ENCODE results near the gene TTC38. TPM values are rescaled to one million over a fixed set of nuclear protein-coding genes. Genes with fewer than 3 reads are reported as not detected.
"Not testable (repeated sequence)": the region's sequence is repeated elsewhere in the genome, so short reads cannot be mapped to it uniquely, and the experiment has no call there.

Gene TTC38
- total RNA-seq, 4 donors from 2014 or later: 13.6 to 30.5 (median 19.5) TPM

DNA sequence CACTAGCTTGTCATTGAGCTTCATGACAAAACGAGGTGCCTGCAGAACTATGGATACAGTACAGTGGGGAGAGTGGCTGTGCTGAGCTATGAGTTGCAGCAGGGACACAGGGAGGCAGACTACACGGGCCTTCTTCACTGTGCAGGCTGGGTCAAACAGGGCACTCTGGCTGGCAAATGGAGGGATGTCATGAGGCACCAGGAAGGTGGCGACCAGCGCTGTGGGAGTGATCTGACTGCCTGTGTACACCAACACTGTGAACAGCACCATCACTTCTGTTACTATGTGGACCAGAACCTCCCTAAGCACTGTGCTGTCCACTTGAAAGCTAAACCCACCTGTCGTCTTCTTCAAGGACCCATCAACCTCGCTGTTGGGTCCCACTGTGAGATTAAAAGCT is 7.8 kb upstream of the TTC38 start:
- no peak for DNase-seq

DNA sequence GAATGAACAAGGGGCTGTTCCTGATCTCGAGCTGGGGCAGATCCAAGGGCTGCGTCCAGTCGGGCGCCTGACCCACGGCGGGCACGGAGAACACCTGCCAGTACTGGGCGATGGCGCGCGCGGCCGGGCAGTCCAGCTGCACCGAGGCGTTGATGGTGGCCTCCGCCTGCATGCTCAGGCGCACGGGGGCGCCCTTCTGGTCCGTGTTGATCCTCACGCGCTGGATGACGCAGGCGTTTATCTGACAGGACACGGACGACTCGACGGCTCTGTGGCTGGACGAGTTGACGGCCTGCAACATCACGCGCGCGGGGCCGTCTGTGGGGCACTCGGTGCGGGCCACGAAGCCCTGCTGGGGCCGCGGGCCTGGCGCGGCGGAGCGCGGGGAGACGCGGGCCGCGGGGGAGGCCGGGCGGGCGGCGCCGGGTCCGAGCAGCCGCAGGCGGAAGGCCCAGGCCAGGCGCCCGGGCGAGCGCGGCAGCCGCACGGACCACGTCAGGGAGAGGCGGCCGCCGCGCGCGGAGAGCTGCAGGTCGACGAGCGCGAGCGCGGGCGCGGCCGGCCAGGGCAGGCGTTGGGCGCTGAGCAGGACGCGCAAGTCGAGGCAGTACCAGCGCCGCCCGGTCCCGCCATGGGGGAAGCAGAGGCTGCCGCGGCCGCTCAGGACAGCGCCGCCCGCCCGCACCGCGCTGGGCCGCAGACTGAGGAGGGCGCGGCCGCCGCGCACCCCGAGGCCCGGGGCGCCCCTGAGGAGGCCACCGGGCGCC is 5.2 kb upstream of the TTC38 start:
- TF ChIP-seq, protein P1, sequence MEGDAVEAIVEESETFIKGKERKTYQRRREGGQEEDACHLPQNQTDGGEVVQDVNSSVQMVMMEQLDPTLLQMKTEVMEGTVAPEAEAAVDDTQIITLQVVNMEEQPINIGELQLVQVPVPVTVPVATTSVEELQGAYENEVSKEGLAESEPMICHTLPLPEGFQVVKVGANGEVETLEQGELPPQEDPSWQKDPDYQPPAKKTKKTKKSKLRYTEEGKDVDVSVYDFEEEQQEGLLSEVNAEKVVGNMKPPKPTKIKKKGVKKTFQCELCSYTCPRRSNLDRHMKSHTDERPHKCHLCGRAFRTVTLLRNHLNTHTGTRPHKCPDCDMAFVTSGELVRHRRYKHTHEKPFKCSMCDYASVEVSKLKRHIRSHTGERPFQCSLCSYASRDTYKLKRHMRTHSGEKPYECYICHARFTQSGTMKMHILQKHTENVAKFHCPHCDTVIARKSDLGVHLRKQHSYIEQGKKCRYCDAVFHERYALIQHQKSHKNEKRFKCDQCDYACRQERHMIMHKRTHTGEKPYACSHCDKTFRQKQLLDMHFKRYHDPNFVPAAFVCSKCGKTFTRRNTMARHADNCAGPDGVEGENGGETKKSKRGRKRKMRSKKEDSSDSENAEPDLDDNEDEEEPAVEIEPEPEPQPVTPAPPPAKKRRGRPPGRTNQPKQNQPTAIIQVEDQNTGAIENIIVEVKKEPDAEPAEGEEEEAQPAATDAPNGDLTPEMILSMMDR (IDR thresholded peaks at IDR 0.05): peak in 4 of 6 experiments; percentile 13 to 39 (median 20)
- TF ChIP-seq POLR2A (IDR thresholded peaks at IDR 0.05): no peak
- Histone ChIP-seq H3K36me3 (no peaks in the 10 kb centered on the region), H3K9me3 (peaks cover 0 to 8% (median 4%) of the 10 kb centered on the region in 3 donors), H3K4me3 (peak overlapping the region; percentile 16 to 62 (median 42)), H3K27ac (peak overlapping the region in 2 of 4 donors; percentile 47 to 53), H3K27me3 (peaks cover 0 to 29% (median 0%) of the 10 kb centered on the region in 4 donors), H3K4me1 (peaks cover 7 to 22% (median 7%) of the 10 kb centered on the region in 3 donors)
- 45% methylated on average over 6 of the region's 109 CpGs; no CpG with 5 or more reads in 1 of the 2 donors for WGBS, 2 donors
- no peak for DNase-seq
- intact Hi-C loops (cut with DNase I): no loop called here

More for the DNA sequence above, 7.8 kb upstream of the TTC38 start:
- Histone ChIP-seq H3K9me3 (peaks cover 0 to 2% (median 0%) of the 10 kb centered on the region in 3 donors), H3K4me1 (peaks cover 3 to 15% (median 7%) of the 10 kb centered on the region in 3 donors), H3K27me3 (peaks cover 0 to 33% (median 0%) of the 10 kb centered on the region in 4 donors), H3K4me3 (no peak overlapping the region), H3K27ac (no peak overlapping the region), H3K36me3 (no peaks in the 10 kb centered on the region)
- intact Hi-C loops (cut with DNase I): no loop called here
- no peak for TF ChIP-seq POLR2A (IDR thresholded peaks at IDR 0.05)
- TF ChIP-seq, protein P1 (IDR thresholded peaks at IDR 0.05): no peak
- WGBS, 2 donors: 73 to 90% methylated on average over 5 to 6 of the region's 6 CpGs

DNA sequence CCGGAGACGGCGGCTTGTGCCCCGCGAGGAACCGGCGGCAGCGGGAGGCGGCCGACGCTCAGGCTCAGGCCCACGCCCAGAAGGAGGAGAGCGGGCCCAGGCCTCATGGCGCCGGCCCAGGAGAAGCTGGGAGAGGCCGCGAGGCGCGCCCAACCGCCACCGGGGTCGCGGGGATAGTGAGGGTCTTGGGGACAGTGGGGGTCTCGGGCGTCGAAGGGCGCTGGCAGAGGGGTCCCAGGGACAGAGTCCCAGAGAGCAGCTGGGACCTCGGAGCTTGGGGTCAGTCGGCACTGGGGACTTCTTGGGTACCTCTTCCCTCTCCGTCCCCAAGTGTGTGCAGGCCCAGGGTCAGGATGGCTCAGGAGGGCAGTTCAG is 4.6 kb upstream of the TTC38 start, which contains the start of gene PKDREJ:
Gene PKDREJ (minus strand): TSS at position 128 of the 375 bp plus-strand sequence. CDS start 21 bp downstream, at position 107.
- H3K36me3 ChIP-seq: no peaks in the 10 kb centered on the region
- H3K4me3 ChIP-seq: peak within 1 kb of the TSS; percentile 16 to 62 (median 42)
- intact Hi-C loops (cut with DNase I): no loop called here
- WGBS, 2 donors: 100% methylated on average over 1 of the region's 30 CpGs; no CpG with 5 or more reads in 1 of the 2 donors
- DNase-seq: no peak
- peaks cover 0 to 8% (median 4%) of the 10 kb centered on the region in 3 donors for H3K9me3 ChIP-seq
- H3K27me3 ChIP-seq: peaks cover 0 to 29% (median 0%) of the 10 kb centered on the region in 4 donors
- H3K27ac ChIP-seq: peak within 1 kb of the TSS in 2 of 4 donors; percentile 47 to 53
- peaks cover 8 to 25% (median 9%) of the 10 kb centered on the region in 3 donors for H3K4me1 ChIP-seq
- no peak for TF ChIP-seq POLR2A (IDR thresholded peaks at IDR 0.05)
- TF ChIP-seq, protein P1 (IDR thresholded peaks at IDR 0.05): no peak

DNA sequence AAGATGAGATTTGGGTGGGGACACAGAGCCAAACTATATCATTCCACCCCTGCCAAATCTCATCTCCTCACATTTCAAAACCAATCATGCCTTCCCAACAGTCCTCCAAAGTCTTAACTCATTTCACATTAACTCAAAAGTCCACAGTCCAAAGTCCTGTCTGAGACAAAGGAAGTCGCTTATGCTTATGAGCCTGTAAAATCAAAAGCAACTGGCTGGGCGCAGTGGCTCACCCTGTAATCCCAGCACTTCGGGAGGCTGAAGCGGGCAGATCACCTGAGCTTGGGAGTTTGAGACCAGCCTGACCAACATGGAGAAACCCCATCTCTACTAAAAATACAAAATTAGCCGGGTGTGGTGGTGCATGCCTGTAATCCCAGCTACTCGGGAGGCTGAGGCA is 3.3 kb upstream of the TTC38 start:
- H3K27ac ChIP-seq; DNase-seq; H3K4me3 ChIP-seq; H3K9me3 ChIP-seq; H3K36me3 ChIP-seq; intact Hi-C loops (cut with DNase I): not testable (repeated sequence)
- Histone ChIP-seq H3K4me1 (peaks cover 18 to 38% (median 19%) of the 10 kb centered on the region in 3 donors), H3K27me3 (peaks cover 0 to 21% (median 0%) of the 10 kb centered on the region in 4 donors)
- WGBS, 2 donors: 70 to 80% methylated on average over 1 to 5 of the region's 6 CpGs

DNA sequence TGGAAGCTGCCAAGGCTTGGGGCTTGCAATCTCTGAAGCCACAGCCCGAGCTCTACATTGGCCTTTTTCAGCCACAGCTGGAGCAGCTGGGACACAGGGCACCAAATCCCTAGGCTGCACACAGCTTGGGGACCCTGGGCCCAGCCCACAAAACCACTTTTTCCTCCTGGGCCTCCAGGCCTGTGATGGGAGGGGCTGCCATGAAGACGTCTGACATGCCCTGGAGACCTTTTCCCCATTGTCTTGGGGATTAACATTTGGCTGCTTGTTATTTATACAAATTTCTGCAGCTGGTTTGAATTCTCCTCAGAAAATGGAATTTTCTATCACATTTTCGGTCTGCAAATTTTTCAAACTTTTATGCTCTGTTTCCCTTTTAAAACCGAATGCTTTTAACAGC is 2.2 kb upstream of the TTC38 start:
- DNase-seq; H3K27ac ChIP-seq; H3K4me3 ChIP-seq; H3K36me3 ChIP-seq; intact Hi-C loops (cut with DNase I); H3K9me3 ChIP-seq: not testable (repeated sequence)
- 55 to 83% methylated on average over 3 to 4 of the region's 4 CpGs for WGBS, 2 donors
- Histone ChIP-seq H3K27me3 (peaks cover 0 to 18% (median 0%) of the 10 kb centered on the region in 4 donors), H3K4me1 (peaks cover 18 to 44% (median 20%) of the 10 kb centered on the region in 3 donors)

DNA sequence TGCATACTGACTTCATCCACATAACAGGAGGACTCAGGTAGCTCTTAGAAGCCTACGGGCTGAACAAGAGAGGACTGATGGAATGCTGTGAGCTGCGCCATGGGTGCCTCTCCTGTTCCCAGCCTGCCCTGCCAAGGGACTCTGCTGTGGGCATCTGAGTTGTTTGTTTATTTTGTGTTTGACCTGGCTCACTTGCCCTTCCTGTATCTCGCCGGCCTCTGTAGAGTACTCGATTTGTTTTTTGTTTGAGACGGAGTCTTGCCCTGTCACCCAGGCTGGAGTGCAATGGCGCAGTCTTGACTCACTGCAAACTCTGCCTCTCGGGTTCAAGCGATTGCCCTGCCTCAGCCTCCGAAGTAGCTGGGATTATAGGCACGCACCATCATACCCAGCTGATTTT is 1.8 kb downstream of the TTC38 start:
- no peak for TF ChIP-seq POLR2A (IDR thresholded peaks at IDR 0.05)
- TF ChIP-seq, protein P1 (IDR thresholded peaks at IDR 0.05): no peak
- DNase-seq: no peak
- Histone ChIP-seq H3K27ac (no peak overlapping the region), H3K27me3 (no peaks in the 10 kb centered on the region), H3K4me1 (peaks cover 13 to 33% (median 18%) of the 10 kb centered on the region in 3 donors), H3K36me3 (peaks cover 9 to 36% (median 19%) of the 10 kb centered on the region in 3 donors), H3K9me3 (peaks cover 0 to 8% (median 4%) of the 10 kb centered on the region in 3 donors), H3K4me3 (no peak overlapping the region)
- intact Hi-C loops (cut with DNase I): no loop called here
- WGBS, 2 donors: 63 to 80% methylated on average over 7 to 11 of the region's 11 CpGs

Data from esophagus squamous epithelium (tissue), 5 donors.